Endothelial cell of umbilical vein (primary cell): ENCODE results near the gene VPS37C.

Experiments
- POLR2A ChIP-seq: IDR thresholded peaks from 2 replicates; pipeline ENCODE4 v1.6.1; 2012; ENCODE audit warnings: low read depth, mild to moderate bottlenecking, control low read depth, low read length
- POLR2AphosphoS5 ChIP-seq: IDR thresholded peaks from 2 replicates; pipeline ENCODE4 v1.6.1; 2012; ENCODE audit warnings: low read depth, mild to moderate bottlenecking, control low read depth, low read length, moderate library complexity; ENCODE audit not compliant: insufficient read depth

GRCh38 chr11:61176446-61176845 lies 15.2 kb upstream of the VPS37C start:
- TF ChIP-seq POLR2AphosphoS5: no peak
- TF ChIP-seq POLR2A: no peak
